Activated T-cell treated with anti-CD3 and anti-CD28 coated beads, Interleukin-2, amount 50 U/mL, for 48 hours (primary cell): ENCODE data around the gene DHX32.
"Not testable (repeated sequence)": the region's sequence is repeated elsewhere in the genome, so short reads cannot be mapped to it uniquely, and the experiment has no call there.

Source experiments
- DNase-seq, 2 experiments: peaks; one replicate each; pipeline ENCODE4 v3.0.0-alpha.2; 2020

DHX32 gene, protein sequence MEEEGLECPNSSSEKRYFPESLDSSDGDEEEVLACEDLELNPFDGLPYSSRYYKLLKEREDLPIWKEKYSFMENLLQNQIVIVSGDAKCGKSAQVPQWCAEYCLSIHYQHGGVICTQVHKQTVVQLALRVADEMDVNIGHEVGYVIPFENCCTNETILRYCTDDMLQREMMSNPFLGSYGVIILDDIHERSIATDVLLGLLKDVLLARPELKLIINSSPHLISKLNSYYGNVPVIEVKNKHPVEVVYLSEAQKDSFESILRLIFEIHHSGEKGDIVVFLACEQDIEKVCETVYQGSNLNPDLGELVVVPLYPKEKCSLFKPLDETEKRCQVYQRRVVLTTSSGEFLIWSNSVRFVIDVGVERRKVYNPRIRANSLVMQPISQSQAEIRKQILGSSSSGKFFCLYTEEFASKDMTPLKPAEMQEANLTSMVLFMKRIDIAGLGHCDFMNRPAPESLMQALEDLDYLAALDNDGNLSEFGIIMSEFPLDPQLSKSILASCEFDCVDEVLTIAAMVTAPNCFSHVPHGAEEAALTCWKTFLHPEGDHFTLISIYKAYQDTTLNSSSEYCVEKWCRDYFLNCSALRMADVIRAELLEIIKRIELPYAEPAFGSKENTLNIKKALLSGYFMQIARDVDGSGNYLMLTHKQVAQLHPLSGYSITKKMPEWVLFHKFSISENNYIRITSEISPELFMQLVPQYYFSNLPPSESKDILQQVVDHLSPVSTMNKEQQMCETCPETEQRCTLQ

DNA sequence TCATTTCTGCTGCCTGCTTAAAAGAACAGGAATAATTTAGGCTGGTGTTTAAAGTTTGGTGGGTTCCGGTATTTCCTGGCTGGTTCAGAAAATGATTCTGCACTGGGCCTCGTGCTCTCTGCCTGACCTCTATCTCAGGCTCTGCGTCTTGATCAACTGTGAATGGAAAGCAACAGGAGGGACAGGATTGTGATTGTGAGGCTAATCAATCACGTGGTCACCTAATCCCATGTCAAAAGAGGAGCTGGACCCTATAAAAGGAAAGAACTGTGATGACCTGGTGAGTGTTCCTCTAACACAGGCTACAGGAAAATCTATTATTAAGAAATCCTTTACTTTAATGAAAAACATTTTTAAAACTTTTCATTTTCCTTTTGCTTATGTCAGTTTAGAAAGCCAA is at the start of gene DHX32:
Gene DHX32, minus strand, starts transcription at position 101 of the 400 bp plus-strand sequence. CDS start 468 bp downstream, outside the sequence.
- no peak for DNase-seq

DNA sequence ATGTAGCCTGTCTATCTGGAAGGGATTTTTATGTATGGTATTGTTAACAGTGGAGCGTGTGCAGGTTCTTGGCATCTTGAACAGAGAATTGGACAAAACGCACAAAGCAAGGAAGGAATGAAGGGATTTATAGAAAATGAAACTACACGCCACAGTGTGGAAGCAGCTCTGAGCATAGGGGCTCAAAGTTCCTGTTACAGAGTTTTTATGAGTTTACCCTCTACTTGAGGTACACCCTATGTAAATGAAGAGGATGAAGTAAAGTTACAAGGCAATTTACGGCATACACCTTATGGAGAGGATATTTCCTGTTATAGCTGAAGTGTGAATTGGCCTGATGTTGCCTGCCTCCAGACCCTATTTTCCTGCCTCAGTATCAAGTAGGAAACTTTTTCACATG is 48.5 kb upstream of the DHX32 start:
- DNase-seq: no peak

DNA sequence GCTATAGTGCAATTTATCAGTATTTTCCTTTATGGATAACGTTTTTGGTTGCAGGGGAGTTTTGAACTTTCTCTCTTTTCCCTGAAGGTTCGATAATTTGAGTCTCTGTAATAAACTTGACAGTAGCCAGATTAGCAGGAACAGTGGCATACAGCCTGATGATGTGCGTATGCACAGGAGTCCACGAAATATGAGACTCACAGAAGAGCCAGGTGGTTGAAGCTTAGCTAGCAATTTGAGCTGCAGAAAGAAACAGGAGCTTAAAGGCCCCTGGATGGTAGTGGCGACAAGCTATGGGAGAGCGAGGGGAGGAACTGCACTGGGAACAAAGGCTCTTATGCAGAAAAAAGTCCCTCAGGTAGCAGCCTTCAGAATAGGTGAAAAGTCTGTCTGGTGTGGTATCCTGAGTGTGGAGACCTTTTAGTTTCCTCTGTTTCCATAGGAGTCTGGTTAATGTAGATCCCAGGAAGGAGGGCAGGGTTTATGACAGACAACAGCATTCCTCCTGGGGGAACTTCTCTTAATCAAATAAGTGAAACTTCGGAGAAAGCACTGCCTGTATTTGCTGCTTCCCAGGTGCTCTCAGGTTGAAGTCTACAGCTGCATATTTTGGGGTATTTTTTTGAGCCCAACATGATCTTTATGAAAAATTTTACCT is 48.0 kb upstream of the DHX32 start:
- no peak for DNase-seq

DNA sequence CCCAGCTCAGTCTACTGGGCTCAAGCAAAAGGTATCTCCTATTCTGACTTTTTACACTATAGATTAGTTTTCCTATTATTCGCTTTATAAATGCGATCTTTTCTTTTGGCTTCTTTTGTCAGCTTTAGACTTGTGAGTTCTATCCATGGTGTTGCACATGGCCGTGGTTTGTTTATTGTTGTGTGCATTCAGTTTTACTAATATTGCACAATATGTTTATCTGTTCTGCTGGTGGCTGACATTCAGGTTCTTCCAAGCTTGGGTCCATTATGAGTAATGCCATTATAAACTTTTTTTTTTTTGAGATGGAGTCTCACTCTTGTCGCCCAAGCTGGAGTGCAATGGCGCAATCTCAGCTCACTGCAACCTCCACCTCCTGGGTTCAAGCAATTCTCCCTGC is 46.2 kb upstream of the DHX32 start:
- not testable (repeated sequence) for DNase-seq

DNA sequence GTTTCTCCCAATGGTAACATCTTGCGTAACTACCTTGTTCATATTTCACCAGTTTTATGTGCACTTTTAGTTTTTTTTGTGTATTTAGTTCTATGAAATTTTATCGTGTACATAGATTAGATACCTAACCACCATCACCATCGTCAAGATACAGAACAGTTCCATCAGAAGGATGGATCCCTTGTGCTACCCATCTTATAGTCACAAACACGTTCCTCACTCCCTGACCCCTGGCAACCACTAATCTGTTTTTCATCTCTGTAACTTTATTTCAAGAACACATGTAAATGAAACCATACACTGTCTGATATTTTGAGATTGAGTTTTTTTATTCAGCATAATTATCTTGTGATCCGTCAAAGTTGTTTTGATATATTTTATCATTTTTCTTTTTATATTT is 45.2 kb upstream of the DHX32 start:
- no peak for DNase-seq

DNA sequence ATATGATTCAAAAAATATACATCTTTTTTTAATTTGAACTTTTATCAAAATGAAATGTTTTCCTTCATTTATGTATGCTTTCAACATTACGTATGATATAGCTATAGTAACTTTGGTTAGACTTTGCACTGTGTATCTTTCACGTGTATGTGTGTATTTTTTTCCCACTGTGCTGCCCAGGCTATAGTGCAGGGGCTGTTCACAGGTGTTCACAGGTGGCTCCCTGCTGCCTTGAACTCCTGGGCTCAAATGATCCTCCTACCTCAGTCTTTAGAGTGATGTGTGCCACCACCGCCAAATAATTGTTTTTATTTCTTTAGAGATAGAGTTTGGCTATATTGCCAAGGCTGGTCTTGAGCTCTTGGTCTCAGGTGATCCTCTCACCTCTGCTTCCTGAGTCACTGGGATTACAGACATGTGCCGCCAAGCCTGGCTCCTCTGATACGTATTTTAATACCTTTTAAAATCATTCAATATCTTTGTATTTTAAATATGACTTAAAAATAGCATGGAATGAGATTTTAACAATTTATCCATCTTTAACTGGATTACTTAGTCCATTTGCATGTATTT is 44.3 kb upstream of the DHX32 start:
- DNase-seq: no peak

DNA sequence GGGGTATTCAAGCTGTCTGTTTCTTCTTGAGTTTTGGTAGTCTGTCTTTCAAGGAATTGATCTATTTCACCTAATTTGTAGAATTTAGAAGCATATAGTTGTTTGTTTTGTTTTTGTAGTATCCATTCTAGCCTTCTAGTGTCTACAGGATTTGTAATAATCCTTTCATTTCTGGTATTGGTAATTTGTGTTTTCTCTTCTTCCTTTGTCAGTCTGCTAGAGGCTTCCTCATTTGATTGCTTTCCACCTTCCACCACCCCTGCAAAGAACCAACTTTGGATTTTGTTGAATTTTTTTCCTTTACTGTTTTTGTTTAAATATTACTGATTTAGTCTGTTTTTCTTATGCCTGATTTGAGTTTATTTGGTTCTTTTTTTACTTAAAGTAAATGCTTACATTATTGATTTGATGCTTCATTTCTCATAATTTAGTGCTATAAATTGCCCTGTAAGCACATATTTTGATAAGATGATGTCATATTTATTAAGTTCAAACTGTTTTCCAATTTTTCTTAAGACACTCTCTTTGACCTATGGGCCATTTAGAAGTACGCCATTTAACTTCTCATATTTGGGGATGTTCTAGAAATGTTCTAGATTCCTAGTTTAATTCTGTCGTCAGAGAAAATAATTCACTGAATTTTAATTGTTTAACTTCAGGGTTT is 40.7 kb upstream of the DHX32 start:
- DNase-seq: not testable (repeated sequence)

DNA sequence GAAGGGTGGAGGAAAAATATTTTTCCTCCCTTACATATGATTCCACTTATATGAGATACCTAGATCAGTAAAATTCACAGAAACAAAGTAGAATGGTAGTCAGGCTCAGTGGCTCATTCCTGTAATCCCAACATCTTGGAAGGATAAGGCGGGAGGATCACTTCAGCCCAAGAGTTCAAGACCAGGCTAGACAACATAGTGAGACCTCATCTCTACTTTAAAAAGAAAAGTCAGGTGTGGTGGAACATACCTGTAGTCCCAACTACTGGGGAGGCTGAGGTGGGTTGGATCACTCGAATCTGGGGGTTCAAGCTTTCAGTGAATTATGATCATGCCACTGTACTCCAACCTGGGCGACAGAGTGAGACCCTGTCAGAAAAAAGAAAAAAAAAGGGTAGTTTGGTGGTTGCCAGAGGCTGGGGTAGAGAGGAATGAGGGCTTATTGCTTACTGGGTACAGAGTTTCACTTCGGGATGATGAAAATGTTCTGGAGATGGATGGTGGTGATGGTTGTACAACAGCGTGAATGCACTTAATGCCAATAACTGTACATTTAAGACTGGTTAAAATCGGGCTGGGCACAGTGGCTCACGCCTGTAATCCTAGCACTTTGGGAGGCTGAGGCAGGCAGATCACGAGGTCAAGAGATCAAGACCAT is 36.7 kb upstream of the DHX32 start:
- not testable (repeated sequence) for DNase-seq

DNA sequence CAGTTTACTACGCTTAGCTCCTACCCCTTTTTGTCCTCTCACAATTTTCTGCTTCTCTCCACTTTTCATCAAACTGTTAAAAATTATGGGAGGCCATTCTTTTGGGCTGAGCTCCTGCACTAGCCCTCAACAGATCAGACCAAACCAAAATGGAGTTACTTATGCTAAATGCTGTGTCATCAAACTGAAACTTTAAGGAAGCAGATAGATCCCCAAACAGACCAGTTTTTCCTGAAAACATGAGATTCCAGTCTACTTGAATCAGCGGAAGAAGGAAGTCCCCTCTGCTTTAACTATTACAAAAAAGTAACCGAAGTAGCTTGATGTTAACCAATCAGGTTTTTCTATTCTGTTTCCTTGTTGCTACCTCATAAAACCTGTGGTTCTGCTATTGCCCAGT is 35.9 kb upstream of the DHX32 start:
- DNase-seq: no peak

DNA sequence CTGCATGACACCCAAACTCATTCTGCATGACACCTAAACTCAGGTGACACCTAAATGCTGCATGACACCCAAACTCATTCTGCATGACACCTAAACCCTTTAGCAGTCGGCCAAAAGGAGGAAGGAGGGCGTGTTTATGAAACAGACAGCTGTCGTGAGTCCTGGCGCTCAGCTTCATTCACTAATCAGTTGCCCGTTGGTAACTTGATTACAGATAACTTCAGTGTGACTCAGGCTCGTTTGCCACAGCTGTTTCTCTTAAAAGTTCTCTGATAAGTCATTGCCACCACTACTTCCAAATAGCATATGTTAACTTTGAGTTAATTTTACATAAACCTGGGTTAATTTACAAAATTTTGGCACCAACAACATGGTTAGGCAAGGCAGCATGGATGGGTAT is 32.2 kb upstream of the DHX32 start:
- not testable (repeated sequence) for DNase-seq

DNA sequence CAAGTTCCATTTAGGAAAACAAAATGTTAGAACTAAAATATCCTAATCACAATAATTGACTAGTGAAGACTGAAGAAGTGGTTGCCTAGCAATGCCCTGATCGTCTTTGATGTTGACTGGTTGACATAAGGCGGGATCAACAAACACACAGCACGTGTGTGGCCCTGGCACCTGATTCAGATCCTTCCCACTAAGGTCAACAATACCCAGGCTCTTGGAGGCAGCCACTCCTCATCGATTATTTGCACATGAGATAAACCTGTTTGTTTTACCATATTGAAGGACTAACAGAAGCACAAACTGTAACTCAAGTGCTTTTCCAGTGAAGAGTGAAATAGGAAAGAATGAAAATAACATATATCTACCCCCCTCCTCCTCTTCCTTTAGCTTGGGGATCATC is 30.9 kb upstream of the DHX32 start:
- DNase-seq: no peak

DNA sequence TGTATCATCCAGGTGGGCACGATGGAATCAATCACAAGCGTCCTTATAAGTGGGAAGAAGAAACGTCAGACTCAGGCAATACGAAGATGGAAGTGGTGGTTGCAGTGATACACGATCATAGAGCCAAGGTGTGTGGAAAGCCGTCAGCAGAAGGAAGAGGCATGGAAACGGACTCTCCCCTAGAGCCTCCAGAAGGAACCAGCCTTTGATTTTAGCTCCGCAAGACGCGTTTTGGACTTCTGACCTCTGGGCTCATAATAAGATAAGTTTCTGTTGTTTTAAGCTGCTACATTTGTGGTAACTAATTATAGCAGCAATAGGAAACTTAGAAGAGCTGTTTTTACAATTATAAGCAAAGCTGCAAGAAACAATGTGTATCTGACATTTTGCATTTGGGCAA is 30.1 kb upstream of the DHX32 start:
- DNase-seq: no peak

DNA sequence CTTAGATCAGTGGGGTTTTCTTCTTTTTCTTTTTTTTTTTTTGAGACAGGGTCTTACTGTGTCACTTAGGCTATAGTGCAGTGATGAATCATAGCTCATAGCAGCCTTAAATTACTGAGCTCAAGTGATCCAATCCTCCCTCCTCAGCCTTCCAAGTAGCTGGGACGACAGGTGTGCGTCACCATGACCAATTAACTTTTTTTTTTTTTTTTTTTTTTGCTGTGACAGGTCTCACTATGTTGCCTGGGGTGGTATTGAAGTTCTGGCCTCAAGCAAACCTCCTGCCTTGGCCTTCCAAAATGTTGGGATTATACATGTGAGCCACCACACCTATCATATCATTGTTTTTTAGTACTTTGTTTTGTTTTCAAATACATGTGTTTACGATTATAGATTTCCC is 28.4 kb upstream of the DHX32 start:
- DNase-seq: not testable (repeated sequence)

DNA sequence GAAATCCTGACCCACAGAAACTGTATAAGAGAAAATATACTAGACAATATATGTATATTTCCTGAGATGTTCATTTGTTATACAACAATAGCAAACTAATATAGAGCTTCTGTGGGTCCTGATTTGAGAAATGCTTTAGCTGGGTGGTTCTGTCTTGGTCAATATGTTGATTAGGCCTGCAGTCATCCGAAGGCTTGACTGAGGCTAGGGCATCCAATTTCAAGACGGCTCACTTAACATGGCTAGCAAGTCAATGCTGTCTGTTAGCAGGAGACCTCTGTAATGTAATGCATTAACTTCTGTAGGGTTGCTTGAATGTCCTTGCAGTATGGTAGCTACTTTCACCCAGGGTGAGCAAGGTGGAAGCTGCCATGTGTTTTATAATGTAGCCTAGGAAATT is 27.7 kb upstream of the DHX32 start:
- DNase-seq: not testable (repeated sequence)

DNA sequence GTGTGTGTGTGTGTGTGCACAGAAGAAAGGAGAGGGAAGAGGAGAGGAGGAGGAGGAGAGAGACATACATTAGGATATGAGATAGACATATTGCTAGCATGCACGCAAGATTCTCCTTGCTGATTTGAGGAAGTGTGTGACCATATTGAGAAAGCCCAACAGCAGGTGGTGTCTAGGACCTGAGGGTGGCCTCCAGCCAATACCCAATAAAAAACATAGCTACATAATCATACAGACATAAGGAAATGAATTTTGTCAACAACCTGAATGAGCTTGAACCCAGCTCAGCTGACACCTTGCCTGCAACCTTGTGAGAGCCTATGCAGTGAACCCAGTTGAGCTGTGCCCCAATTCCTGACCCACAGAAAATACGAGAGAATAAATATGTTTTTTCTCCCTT is 26.5 kb upstream of the DHX32 start:
- not testable (repeated sequence) for DNase-seq

DNA sequence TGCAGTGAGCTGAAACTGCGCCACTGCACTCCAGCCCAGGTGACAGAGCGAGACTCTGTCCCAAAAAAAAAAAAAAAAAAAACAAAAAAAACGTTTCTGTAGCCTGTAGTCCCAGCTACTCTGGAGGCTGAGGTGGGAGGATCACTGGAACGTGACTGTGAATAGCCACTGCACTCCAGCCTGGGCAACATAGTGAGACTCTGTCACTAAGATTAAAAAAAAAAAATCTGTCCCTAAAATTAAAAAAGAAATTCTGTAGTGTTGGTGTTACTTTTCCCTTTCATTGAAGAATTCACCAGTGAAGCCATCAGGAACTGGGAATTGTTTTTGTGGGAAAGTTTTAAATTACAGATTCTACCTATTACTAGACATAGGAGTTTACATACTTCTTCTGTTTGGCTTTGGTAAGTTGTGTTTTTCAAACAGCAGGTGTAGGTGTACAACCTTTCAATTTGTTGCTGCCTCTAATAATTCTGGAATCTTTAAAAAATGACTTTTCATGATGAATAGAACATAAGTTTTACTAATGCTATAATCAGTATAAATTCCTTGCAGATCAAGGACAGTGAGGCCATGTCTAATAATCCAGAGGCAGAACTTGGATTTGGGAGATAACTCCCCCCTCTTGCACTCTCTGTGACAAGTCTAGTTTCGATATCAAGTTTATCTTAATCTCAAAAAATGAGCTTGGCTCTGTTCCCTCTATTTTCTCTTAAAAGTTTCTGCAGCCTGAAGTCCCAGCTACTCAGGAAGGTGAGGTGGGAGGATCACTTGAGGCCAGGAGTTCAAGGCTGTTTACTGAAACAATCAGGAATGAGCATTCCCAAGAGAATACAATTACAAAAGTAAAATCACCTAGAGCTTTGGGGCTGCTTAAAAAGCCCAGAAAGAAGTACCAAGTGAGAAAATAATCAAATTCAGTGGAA is 24.2 kb upstream of the DHX32 start:
- DNase-seq: not testable (repeated sequence)

DNA sequence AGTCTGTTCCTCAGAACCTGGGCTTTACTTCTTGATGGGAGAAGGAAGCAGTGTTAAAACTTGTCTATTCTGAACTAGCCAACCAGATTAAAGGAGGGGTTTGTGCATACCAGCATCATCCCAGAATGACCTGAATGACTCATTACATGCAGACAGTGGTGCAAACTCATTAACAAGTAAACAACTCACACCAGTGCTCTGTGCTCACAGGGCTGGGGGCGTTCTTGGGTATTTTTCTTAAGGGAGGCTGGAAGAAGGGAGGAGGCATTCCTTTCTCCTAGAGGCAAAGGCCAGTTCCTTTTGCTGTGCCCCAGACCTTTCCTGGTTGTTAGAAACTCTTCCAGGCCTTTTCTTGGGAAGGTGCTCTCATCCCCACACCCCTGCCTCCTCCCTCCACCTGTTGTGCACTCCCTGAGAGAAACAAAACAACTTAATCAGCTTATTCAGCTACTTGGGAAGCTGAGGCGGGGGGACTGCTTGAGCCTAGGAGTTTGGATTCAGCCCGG is 22.1 kb upstream of the DHX32 start:
- not testable (repeated sequence) for DNase-seq

DNA sequence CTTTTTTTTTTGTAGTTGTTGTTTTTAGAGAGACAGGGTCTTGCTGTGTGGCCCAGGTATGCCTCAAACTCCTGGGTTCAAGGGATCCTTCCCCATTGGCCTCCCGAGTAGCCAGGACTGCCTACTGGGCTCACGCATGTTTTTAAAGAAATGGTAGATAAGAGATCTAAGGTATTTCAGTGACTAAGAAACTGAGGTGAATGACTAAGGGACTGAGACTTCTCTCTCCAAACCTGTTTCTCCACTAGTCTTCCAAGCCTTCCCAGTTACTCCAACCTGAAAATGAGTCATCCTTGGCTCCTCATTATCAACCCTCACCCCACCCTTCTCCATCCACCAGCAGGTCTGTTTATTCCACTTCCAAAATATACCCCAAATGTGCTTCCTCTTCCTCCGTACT is 19.9 kb upstream of the DHX32 start:
- DNase-seq: not testable (repeated sequence)

DNA sequence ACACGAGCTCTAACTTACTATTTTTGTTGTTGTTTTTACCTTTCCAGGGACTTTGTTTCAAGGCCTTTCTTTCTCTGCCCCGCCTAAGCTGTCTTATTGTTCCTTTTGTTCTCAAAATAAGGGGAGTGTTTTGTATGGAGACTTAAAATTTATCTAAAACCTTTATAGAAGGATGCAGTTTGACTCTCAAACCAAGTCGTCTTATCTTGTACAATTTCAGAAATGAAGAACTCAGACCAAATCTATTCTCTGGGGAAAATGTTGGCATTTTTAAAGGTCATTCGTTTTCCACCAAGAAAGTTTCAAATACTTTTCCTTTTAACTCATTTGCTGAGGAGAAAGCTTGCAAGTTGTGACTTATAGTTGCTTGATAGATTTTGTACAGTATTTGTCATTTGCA is 16.2 kb upstream of the DHX32 start:
- DNase-seq: not testable (repeated sequence)

DNA sequence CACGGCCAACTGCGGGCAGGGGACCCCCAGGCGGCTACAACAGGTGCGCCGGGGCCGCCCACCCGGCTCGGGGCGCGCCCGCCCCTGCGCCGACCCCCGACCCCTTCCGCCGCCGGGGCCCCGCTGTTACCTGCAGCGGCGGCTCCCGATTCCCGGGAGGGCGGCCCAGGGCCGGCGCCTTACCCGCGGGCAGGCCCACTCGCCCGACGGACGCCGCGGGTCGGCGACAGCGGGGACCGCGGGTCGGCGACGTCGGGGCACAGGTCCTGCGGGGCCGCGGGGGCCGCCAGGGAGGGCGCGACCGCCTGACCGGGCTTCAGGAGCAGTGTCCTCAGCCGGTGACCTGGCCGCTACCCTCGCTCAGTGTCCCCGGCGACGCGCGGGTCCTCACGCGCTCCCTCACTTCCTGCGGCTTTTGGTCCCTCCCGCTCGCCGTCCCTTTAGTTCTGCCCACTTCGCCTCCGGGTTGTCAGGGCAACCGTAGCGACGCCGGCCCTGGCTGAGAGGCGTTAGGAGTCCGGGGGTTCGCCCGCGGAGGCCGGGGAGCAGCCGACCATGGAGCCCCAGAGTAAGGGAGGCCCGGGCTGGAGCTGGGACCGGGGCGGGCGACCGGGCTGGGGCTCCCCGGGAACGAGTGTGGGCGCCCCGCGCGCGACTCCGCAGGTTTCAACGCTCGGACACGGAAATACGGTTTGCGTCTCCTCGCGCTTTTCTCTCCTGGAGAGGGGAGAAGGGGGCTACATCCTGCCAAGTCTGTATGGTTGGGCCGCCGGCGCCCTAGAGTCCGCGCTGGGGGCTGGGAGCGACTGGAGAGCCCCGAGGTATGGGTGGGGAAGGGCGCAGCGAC is 15.2 kb upstream of the DHX32 start, which contains the start of gene FANK1:
Gene FANK1, plus strand, starts transcription at position 477 of the 847 bp plus-strand sequence. Its CDS starts 79 bp downstream, at position 556.
- peak; percentile 89 for DNase-seq
